ENCODE data around the gene ARPC2.

The ARPC2 gene

DNA sequence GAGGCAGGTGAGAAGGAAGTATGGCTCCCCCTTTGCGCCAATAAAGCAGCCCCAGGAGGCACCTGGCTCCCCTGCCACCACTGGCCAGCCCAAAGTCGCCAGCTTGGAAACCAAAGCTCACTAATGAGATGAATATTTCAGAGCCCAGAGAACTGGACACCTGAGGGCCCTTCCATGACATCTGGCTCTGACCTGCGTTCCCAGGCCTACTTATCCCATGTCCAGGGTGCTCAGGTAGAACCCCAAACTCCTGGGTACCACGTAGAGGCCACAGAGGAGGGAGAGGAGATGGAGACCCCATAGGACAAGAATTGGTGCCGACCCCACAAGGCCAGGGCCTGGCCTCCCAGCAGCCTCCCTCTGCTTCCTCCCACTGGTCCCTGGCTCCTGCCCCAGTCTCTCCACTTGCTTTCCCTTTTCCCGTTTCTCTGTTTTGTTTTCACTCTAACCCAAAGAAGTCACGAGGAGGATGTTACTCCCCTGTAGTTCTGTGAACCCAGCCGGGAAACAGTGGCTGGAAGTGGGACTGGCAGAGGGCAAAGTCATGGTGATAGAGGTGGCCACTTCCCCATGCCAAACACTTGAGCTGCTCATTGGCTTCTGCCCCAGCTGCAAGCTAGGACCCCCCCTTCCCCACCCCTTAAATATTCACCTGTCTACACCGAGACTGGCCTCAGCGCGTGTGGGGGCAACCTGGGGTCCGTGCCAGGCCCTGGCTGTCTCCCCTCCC lies 74.5 kb downstream of the ARPC2 start:
- peak; percentile 35 to 39 for DNase-seq

DNA sequence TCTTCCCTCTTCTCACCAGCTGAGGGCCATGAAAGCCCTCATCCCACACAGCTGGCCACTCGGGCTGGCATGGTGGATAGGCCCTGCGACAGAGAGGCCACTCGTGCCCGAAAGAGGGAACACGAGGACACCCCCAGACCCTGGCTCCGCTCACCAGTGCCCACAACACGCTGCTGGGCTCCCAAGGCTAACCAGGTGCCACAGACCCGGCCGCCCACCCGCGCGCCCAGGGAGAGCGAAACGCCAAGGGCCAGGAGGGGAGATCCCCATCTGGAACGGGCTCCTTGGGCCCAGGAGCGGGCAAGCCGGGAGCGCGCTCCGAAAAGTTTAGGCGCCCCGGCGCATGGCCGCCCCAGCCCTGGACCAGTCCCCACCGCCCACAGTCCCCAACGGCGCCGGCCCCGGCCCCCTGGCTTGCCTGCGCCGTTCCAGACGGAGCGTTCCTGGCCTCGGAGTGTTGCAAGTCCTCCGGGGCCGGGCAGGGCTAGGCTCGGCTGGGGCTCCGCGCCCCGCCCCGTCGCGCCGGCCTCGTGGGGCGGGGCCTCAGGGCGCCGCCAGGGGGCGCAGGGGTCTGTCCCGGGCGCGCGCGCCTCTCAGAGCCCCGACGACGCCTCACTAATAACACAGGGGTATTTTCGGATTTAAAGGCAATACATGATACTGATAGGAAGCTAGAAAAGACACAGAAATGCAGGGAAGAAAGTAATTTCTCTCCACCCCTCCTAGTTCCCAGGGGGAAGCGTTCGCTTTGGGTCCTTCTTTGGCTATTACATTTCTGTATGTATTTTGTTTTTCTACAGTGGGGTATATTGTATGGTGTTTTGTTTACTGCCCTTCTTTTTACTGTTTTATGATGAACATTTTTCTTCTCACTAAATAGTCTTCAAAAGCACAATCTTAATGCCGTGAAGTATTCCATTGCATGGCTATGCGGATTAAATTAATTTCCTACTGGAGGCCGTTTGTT lies 75.3 kb downstream of the ARPC2 start, which contains the start of gene TMBIM1:
TMBIM1 (minus strand) TSS at position 456 of the 967 bp plus-strand sequence. CDS start 10,362 bp downstream, outside the sequence.
- DNase-seq, result peak; percentile 84

DNA sequence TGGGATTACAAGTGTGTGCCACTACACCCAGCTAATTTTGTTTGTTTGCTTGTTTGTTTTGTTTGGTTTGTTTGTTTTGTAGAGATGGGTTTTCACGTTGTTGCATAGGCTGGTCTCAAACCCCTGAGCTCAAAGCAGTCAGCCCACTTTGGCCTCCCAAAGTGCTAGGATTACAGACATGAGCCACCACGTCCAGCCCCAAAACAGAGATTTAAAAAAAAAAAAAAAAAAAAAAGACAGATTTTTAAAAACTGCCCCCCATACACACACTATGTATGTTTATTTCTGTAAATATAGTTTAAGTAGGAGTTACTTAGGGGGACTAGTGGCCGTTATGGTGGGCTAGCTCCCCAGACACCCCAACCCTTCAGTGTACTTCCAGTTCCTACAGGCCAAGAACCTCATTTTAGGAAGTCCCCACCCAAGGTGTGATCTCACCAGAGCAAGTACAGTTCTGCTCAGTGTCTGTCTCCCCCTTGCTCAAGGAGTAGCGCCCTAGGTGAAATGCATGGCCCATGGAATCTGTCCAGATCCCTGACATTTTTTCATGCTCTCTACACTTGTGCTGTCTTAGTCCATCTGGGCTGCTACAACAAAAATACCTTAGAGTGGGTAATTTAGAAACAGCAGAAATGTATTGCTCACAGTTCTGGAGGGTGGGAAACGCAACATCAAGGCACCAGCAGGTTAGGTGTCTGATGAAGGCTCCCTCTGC lies 76.9 kb downstream of the ARPC2 start:
- DNase-seq, result peak in 1 of 2 donors; percentile 33

DNA sequence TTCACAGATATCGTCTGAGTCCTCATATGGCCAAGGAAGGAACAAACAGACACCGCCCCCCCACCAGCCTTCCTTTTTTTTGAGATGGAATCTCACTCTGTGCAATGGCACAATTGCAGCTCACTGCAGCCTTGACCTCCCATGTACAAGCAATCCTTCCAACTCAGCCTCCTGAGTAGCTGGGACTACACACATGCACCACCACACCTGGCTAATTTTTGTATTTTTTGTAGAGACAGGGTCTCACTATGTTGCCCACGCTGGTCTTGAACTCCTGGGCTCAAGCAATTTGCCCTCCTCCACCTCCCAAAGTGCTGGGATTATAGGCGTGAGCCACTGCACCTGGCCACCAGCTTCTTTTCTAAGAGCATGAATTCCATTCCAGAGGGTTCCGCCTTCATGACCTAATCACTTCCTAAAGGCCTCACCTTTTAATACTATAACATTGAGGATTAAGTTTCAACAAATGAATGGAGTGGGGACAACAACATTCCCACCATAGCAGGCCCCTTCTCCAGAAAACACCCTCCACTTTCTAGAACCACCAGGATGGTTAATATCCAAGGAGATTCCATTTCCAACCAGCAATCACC lies 77.5 kb downstream of the ARPC2 start:
- no peak for DNase-seq

DNA sequence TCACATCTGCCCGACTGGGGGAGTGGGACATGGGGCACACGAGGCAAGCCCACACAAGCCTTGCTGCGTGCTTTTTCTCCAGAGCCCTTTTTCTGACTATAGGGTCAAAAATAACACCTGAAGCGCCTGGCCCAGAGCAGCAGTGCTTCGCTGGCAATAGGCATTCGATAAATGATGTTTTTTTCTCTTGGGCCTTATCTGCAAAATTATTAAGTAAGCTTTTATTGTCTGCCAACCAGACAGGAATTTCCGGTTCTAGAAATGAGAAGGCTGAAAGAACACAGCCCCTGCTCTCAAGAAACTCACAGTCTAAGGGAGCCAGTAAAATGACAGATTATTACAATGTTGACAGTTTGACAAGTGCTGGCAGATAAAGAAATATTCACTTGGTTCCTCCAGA lies 78.0 kb downstream of the ARPC2 start:
- no peak for DNase-seq

DNA sequence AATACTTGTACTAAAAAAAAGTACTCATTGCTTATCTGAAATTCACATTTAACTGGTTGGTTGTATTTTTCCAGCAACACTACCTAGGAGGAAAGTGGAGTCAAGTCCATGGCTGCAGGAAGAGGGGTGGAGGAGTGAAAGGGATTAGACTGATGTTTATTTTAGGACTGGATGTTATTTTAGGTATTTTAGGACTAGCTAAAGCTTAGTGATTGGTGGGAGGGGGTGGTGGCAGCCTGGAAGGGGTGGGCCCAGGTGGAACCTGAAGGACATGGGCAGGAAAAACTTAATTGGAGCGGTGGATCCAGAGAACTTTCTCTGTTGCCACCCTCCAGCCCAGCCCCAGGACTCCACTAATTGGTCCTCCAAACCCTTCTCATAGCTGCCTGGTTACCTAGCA lies 79.2 kb downstream of the ARPC2 start:
- no peak for DNase-seq

DNA sequence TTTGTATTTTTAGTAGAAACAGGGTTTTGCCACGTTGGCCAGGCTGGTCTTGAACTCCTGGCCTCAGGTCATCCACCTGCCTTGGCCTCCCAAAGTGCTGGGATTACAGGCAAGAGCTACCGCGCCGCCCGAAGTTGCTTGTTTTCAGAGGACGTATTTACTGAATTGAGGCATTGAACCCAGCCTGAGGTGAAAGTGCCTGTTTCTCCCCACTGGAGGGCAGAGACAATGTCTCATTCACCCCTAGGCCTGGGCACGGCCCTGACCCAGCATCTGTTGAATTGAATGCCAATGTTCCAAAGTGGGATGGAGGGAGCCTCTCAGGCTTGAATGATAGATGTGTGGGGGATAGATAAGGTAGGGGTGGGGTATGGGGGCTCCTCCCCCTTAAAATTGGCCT lies 79.9 kb downstream of the ARPC2 start:
- DNase-seq, result no peak

DNA sequence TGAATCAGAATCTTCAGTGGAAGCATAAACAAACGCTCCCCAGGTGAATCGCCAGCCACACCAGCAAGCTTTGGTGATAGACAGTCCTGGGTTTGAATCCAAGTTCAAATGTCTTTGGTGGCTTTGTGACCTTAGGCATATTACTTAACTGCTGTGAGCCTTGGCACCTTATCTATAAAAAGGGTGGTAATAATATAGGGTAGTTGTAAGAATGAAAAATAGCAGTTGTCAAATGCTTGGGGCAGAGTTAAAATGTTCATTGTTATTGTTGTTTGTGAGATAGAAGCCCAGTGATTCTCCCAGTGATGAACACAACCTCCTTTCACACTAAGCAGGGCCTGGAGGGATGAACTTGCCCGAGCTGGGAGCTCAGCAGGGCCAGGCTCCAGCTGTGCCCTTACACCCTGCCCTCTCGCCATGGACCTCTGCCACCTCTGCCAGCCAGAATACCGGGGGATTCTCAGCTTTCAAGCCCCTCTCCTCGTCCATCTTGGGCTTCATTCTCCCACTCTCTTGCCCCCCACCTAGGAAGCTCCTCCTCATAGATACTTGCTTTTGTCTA lies 81.4 kb downstream of the ARPC2 start:
- no peak for DNase-seq

DNA sequence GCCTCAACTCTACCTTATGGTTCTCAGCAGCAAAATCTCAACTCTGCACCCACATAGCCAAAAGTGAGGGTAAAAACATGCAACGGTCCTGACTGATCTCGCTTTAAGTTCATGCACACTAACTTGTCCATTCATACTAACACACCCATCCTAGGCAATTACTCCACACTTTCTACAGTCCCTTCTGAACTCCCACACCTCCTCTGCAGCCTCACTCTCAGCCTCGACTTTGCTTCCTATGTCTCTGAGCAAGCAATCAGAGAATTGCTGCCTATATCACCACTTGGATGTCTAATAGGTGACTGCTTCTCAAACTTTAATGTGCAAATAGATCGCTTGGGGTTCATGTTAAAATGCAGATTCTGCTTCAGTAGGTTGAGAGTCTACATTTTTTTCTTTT lies 83.2 kb downstream of the ARPC2 start:
- no peak for DNase-seq

DNA sequence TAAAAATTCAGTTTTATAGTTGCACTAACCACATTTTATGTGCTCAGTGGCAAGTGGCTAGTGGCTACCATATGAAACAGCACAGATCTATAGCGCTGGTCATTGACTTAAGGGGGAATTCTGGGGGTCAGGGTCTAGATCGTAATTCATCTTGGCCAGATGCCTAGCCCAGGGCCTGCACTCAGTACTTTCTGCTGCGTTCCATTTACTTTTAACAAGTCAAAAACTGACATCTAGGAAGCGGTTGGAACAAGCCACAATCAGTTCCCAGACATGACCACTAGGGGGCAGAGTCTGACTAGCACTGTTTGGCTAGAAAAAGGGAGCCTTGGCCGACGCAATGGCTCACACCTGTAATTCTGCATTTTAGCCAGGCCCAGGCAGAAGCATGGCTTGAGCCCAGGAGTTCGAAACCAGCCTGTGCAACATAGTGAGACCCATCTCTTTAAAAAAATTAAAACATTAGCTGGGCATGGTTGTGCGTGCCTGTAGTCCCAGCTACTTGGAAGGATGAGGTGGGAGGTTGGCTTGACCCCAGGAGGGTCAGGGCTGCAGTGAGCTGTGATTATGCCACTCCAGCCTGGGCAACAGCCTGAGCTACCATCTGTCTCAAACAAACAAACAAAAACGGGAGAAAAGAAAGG lies 84.3 kb downstream of the ARPC2 start:
- DNase-seq, result peak; percentile 89 to 91

All from CD4-positive, alpha-beta T cell treated with Interleukin-4 for 1 hour (primary cell).